H1 (cell line): ENCODE data around the gene SLC25A17. TPM values are rescaled to one million over a fixed set of nuclear protein-coding genes. Genes with fewer than 3 reads are reported as not detected.

Experiments used
- CTCF ChIA-PET: fragments of 300-600 bp; sonication (Branson Sonifier 250); formaldehyde crosslinking; loops from one replicate; lab custom pipeline; 2021; ENCODE audit not compliant: partially characterized antibody; lab: Charles Lee
- POLR2A ChIA-PET: fragments of 300-600 bp; sonication (Branson Sonifier 250); formaldehyde crosslinking; loops from one replicate; lab custom pipeline; 2021; ENCODE audit warnings: inconsistent platforms; ENCODE audit not compliant: partially characterized antibody; lab: Charles Lee
- DNase-seq, 2 experiments: peaks; one replicate each; pipeline versions ENCODE4 v3.0.0 to v3.0.0-alpha.2; 2010 to 2022; ENCODE audit warnings: low spot score in 2 of 2, low read depth in 1 of 2, mixed read lengths in 1 of 2
- FAIRE-seq: peaks from 2 replicates; lab custom pipeline; 2011; peaks lifted over from hg19 to GRCh38; lab: Jason Lieb, UNC
- H2AFZ ChIP-seq: 2 replicates; pipeline ENCODE4 v1.8.1; 2012; ENCODE audit warnings: low read length, inconsistent platforms
- H2AK5ac ChIP-seq: 2 replicates; pipeline ENCODE4 v1.6.1; 2013; ENCODE audit warnings: low read depth, low read length
- H2BK120ac ChIP-seq: replicated peaks from 2 replicates; pipeline ENCODE3; 2013; ENCODE audit warnings: low read depth, low read length, inconsistent platforms
- H2BK12ac ChIP-seq: 2 replicates; pipeline ENCODE4 v1.6.1; 2013; ENCODE audit warnings: low read depth, low read length
- H2BK15ac ChIP-seq: 2 replicates; pipeline ENCODE4 v1.6.1; 2013; ENCODE audit warnings: low read length
- H2BK20ac ChIP-seq: 2 replicates; pipeline ENCODE4 v1.6.1; 2013; ENCODE audit warnings: low read length
- H2BK5ac ChIP-seq: 2 replicates; pipeline ENCODE4 v1.6.1; 2013; ENCODE audit warnings: low read depth, low read length
- H3K14ac ChIP-seq: 2 replicates; pipeline ENCODE4 v1.6.1; 2013; ENCODE audit warnings: inconsistent platforms; ENCODE audit not compliant: insufficient read length
- H3K18ac ChIP-seq: 2 replicates; pipeline ENCODE4 v1.6.1; 2013; ENCODE audit warnings: low read length; ENCODE audit errors: extremely low read depth
- H3K23ac ChIP-seq: 2 replicates; pipeline ENCODE4 v1.6.1; 2013; ENCODE audit warnings: inconsistent platforms; ENCODE audit not compliant: insufficient read length
- H3K23me2 ChIP-seq: 2 replicates; pipeline ENCODE4 v1.6.1; 2013; ENCODE audit warnings: low read depth, low read length
- H3K27ac ChIP-seq: 2 replicates; pipeline ENCODE4 v1.6.1; 2011; ENCODE audit warnings: low read depth, low read length, inconsistent platforms
- H3K27me3 ChIP-seq, 4 experiments: replicated peaks in 1 of 4; 1 replicate in 1 of 4; 2 replicates in 3 of 4; pipeline versions ENCODE4 v1.6.1 to v1.8.1; 2011 to 2013; ENCODE audit warnings: low read length in 3 of 4, mild to moderate bottlenecking in 3 of 4, inconsistent platforms in 2 of 4, mixed read lengths in 2 of 4, moderate library complexity in 1 of 4; ENCODE audit not compliant: control insufficient read depth in 3 of 4, insufficient read depth in 3 of 4; ENCODE audit errors: extremely low read depth in 1 of 4
- H3K36me3 ChIP-seq, 4 experiments: 2 replicates each; pipeline versions ENCODE4 v1.6.1 to v1.8.1; 2011 to 2013; ENCODE audit warnings: mild to moderate bottlenecking in 4 of 4, low read length in 3 of 4, moderate library complexity in 2 of 4, control low read depth in 1 of 4, inconsistent platforms in 1 of 4; ENCODE audit not compliant: insufficient read depth in 4 of 4, control insufficient read depth in 2 of 4
- H3K4ac ChIP-seq: replicated peaks from 2 replicates; pipeline ENCODE3; 2013; ENCODE audit warnings: low read length, low read depth, mixed read lengths, inconsistent platforms; ENCODE audit not compliant: insufficient read length
- H3K4me1 ChIP-seq, 4 experiments: replicated peaks in 1 of 4; 1 replicate in 1 of 4; 2 replicates in 3 of 4; pipeline versions ENCODE4 v1.6.1 to v1.8.1; 2011 to 2013; ENCODE audit warnings: low read length in 3 of 4, inconsistent platforms in 2 of 4, mixed read lengths in 1 of 4; ENCODE audit not compliant: insufficient read depth in 4 of 4, control insufficient read depth in 3 of 4
- H3K4me2 ChIP-seq, 2 experiments: 2 replicates each; pipeline versions ENCODE4 v1.6.1 to v1.8.1; 2011 to 2013; ENCODE audit warnings: low read depth in 2 of 2, low read length in 2 of 2, control low read depth in 1 of 2, inconsistent platforms in 1 of 2, mild to moderate bottlenecking in 1 of 2; ENCODE audit not compliant: insufficient read depth in 1 of 2
- H3K4me3 ChIP-seq, 4 experiments: fragments of 200-600, 300-600 bp in 1 of 4; sonication (generic), shearing (Covaris generic), sonication (Bioruptor Twin) in 1 of 4; 2 replicates each; pipeline versions ENCODE4 v1.5.1 to v1.8.1; 2011 to 2016; ENCODE audit warnings: low read length in 4 of 4, low read depth in 3 of 4, control low read depth in 2 of 4, inconsistent platforms in 2 of 4, mild to moderate bottlenecking in 2 of 4, mixed read lengths in 1 of 4, moderate library complexity in 1 of 4; ENCODE audit not compliant: insufficient read depth in 2 of 4; ENCODE audit errors: extremely low read depth in 1 of 4
- H3K56ac ChIP-seq: replicated peaks from 2 replicates; pipeline ENCODE3; 2013; ENCODE audit warnings: low read depth, mild to moderate bottlenecking, mixed read lengths, low read length, inconsistent platforms; ENCODE audit not compliant: insufficient read length
- H3K79me1 ChIP-seq: 2 replicates; pipeline ENCODE4 v1.6.1; 2013; ENCODE audit warnings: low read depth, low read length, control low read depth
- H3K79me2 ChIP-seq, 2 experiments: 2 replicates each; pipeline versions ENCODE4 v1.6.1 to v1.8.1; 2012 to 2013; ENCODE audit warnings: low read length in 2 of 2, mild to moderate bottlenecking in 2 of 2, inconsistent platforms in 1 of 2; ENCODE audit not compliant: insufficient read depth in 2 of 2, control insufficient read depth in 1 of 2
- H3K9ac ChIP-seq, 4 experiments: replicated peaks in 1 of 4; 1 replicate in 1 of 4; 2 replicates in 3 of 4; pipeline versions ENCODE4 v1.6.1 to v1.8.1; 2011 to 2013; ENCODE audit warnings: low read depth in 3 of 4, low read length in 3 of 4, control low read depth in 2 of 4, mild to moderate bottlenecking in 2 of 4, moderate library complexity in 2 of 4, inconsistent platforms in 1 of 4; ENCODE audit errors: extremely low read depth in 1 of 4
- H3K9me3 ChIP-seq, 2 experiments: 2 replicates each; pipeline versions ENCODE4 v1.6.1 to v1.8.1; 2012 to 2013; ENCODE audit warnings: mild to moderate bottlenecking in 2 of 2, moderate library complexity in 2 of 2, control low read depth in 1 of 2, inconsistent platforms in 1 of 2, low read depth in 1 of 2, low read length in 1 of 2, mixed read lengths in 1 of 2; ENCODE audit not compliant: insufficient read depth in 2 of 2
- H4K20me1 ChIP-seq, 2 experiments: replicated peaks in 1 of 2; 2 replicates each; pipeline versions ENCODE3 to v1.8.1; 2011 to 2013; ENCODE audit warnings: inconsistent platforms in 2 of 2, low read length in 2 of 2, mild to moderate bottlenecking in 1 of 2; ENCODE audit not compliant: insufficient read depth in 2 of 2, control insufficient read depth in 1 of 2
- H4K5ac ChIP-seq: 2 replicates; pipeline ENCODE4 v1.6.1; 2013; ENCODE audit warnings: low read length, low read depth, mixed read lengths, inconsistent platforms; ENCODE audit not compliant: insufficient read length
- H4K8ac ChIP-seq: 2 replicates; pipeline ENCODE4 v1.8.0; 2013; ENCODE audit warnings: mild to moderate bottlenecking, moderate library complexity, low read length, inconsistent platforms; ENCODE audit not compliant: insufficient read depth; ENCODE audit errors: extremely low read depth
- H4K91ac ChIP-seq: replicated peaks from 2 replicates; pipeline ENCODE3; 2013; ENCODE audit warnings: low read length, mixed read lengths, inconsistent platforms; ENCODE audit not compliant: insufficient read length
- ATF3 ChIP-seq: IDR thresholded peaks from 2 replicates; pipeline ENCODE4 v1.6.1; 2011; ENCODE audit warnings: low read depth, mild to moderate bottlenecking, low read length; ENCODE audit not compliant: insufficient read depth
- BACH1 ChIP-seq: IDR thresholded peaks from 2 replicates; pipeline ENCODE4 v1.6.1; 2012; ENCODE audit warnings: low read length, improper control_type of control experiment
- CHD1 ChIP-seq: IDR thresholded peaks from 2 replicates; pipeline ENCODE4 v1.6.1; 2012; ENCODE audit warnings: low read depth, low read length, improper control_type of control experiment
- EZH2 ChIP-seq: fragments of 200-600 bp; sonication (generic); IDR thresholded peaks from 2 replicates; pipeline ENCODE4 v1.7.1; 2012; ENCODE audit warnings: low read depth, mild to moderate bottlenecking, moderate library complexity, low read length, inconsistent platforms; ENCODE audit not compliant: severe bottlenecking
- FOSL1 ChIP-seq: IDR thresholded peaks from 2 replicates; pipeline ENCODE4 v1.6.1; 2011; ENCODE audit warnings: mild to moderate bottlenecking, low read depth, low read length, moderate library complexity; ENCODE audit not compliant: insufficient read depth
- GABPA ChIP-seq: IDR thresholded peaks from 2 replicates; pipeline ENCODE4 v1.6.1; 2011; ENCODE audit warnings: mild to moderate bottlenecking, low read length, moderate library complexity, borderline replicate concordance; ENCODE audit not compliant: insufficient read depth
- MAFK ChIP-seq: IDR thresholded peaks from 2 replicates; pipeline ENCODE4 v1.6.1; 2012; ENCODE audit warnings: low read depth, mild to moderate bottlenecking, improper control_type of control experiment, low read length
- NANOG ChIP-seq: IDR thresholded peaks from 2 replicates; pipeline ENCODE4 v1.6.1; 2011; ENCODE audit warnings: low read length, low read depth, mild to moderate bottlenecking, inconsistent platforms; ENCODE audit not compliant: insufficient read depth, poor library complexity, severe bottlenecking
- NRF1 ChIP-seq: IDR thresholded peaks from 2 replicates; pipeline ENCODE4 v1.6.1; 2011; ENCODE audit warnings: mild to moderate bottlenecking, low read depth, low read length, improper control_type of control experiment
- PHF8 ChIP-seq: fragments of 200-600 bp; sonication (generic); conservative IDR thresholded peaks from 2 replicates; pipeline ENCODE4 v1.7.1; 2012; ENCODE audit warnings: low read depth, mild to moderate bottlenecking, inconsistent platforms, low read length, moderate library complexity
- RFX5 ChIP-seq: IDR thresholded peaks from 2 replicates; pipeline ENCODE4 v1.6.1; 2011; ENCODE audit warnings: low read depth, low read length, improper control_type of control experiment, borderline replicate concordance
- RXRA ChIP-seq: IDR thresholded peaks from 2 replicates; pipeline ENCODE4 v1.6.1; 2011; ENCODE audit warnings: low read depth, mild to moderate bottlenecking, low read length, moderate library complexity; ENCODE audit not compliant: insufficient read depth
- WGBS, 2 experiments: shearing (Covaris generic) in 1 of 2; methylation state at CpG; one replicate each; pipeline versions ENCODE4 v1.1.6 to v1.1.7; 2013 to 2015; ENCODE audit warnings: low lambda C conversion rate in 2 of 2, mixed read lengths in 2 of 2, inconsistent platforms in 1 of 2, low coverage in 1 of 2, missing lambda C conversion rate in 1 of 2; ENCODE audit not compliant: insufficient replicate concordance in 2 of 2, insufficient coverage in 1 of 2, insufficient read length in 1 of 2; ENCODE audit errors: extremely low coverage in 1 of 2, missing lambda C conversion rate in 1 of 2; 5-methylcytosine and 5-hydroxymethylcytosine counted together
- polyA plus RNA-seq, 7 experiments: library from polyadenylated mRNA; depleted of rRNA in 3 of 7; stranded (reverse) in 5 of 7; unstranded in 2 of 7; fragments of >200 nt in 5 of 7; fragments of 200-250 nt in 2 of 7; gene quantifications; 1 replicate in 5 of 7; 2 replicates in 1 of 7; 4 replicates in 1 of 7; pipeline versions ENCODE4 v1.2.1 to v1.2.3, GENCODE V29; 2011 to 2013; ENCODE audit warnings: missing spikeins in 2 of 7, mixed read lengths in 2 of 7
- total RNA-seq: library from RNA; stranded (reverse); fragmentation: NEBNext Ultra II Directional; extraction: Animal tissue kit (Norgen Biotek cat#: 25700); gene quantifications from 2 replicates; pipeline ENCODE4 v1.2.1, GENCODE V29; 2021

The SLC25A17 gene
- total and polyA plus RNA-seq, 2 of the 8 experiments (the other 6 are each of a cell fraction or from before 2014, with no cell fraction given), result 17.9 to 40.4 TPM

GRCh38 chr22:40764763-40765441, 54.2 kb downstream of the SLC25A17 start:
- Histone ChIP-seq H3K18ac (no peak overlapping the region), H3K27me3 (no peaks in the 10 kb centered on the region), H3K4me3 (no peak overlapping the region), H2BK5ac (no peak overlapping the region), H2AFZ (no peak overlapping the region), H3K56ac (no peak overlapping the region), H2BK20ac (no peak overlapping the region), H3K4ac (no peak overlapping the region), H4K91ac (no peak overlapping the region), H3K27ac (no peak overlapping the region), H3K23me2 (no peaks in the 10 kb centered on the region), H3K9ac (no peak overlapping the region), H2BK120ac (no peak overlapping the region), H2AK5ac (no peak overlapping the region), H4K8ac (no peak overlapping the region), H3K23ac (no peak overlapping the region), H2BK12ac (no peak overlapping the region), H3K4me2 (no peak overlapping the region), H2BK15ac (no peak overlapping the region), H3K9me3 (no peaks in the 10 kb centered on the region), H4K5ac (no peak overlapping the region), H3K4me1 (no peaks in the 10 kb centered on the region), H3K79me2 (no peaks in the 10 kb centered on the region), H3K36me3 (peaks cover 0 to 6% (median 2%) of the 10 kb centered on the region in 4 experiments; a peak in 3 of 8 replicates), H4K20me1 (no peaks in the 10 kb centered on the region), H3K14ac (no peak overlapping the region), H3K79me1 (no peaks in the 10 kb centered on the region)
- POLR2A ChIA-PET, result no interaction called here
- no peak for FAIRE-seq
- WGBS, 2 experiments, result 90% methylated on average over 6 of the region's 6 CpGs; no CpG with 5 or more reads in 1 of the 2 experiments
- DNase-seq, result no peak
- CTCF ChIA-PET, result no interaction called here
- TF ChIP-seq ATF3, result no peak
- TF ChIP-seq NRF1, result no peak
- no peak for TF ChIP-seq GABPA
- no peak for TF ChIP-seq NANOG
- no peak for TF ChIP-seq RFX5
- TF ChIP-seq BACH1, result no peak
- no peak for TF ChIP-seq FOSL1
- no peak for TF ChIP-seq MAFK
- TF ChIP-seq PHF8, result no peak
- TF ChIP-seq CHD1, result no peak
- no peak for TF ChIP-seq EZH2
- no peak for TF ChIP-seq RXRA
